ENCODE measurements around the gene AHNAK. TPM values are rescaled to one million over a fixed set of nuclear protein-coding genes. Genes with fewer than 3 reads are reported as not detected.

Gene AHNAK
- polyA plus RNA-seq, 1 experiment, result 145 TPM

- Histone ChIP-seq H3K36me3 (ENCODE audit: control insufficient read depth, insufficient read depth, low read length) (no peaks in the 10 kb centered on the region), H3K4me3 (ENCODE audit: low read depth, low read length) (no peak overlapping the region), H3K27me3 (ENCODE audit: control insufficient read depth, insufficient read depth, low read length) (no peaks in the 10 kb centered on the region)
- CTCF ChIA-PET, result no interaction called here
- DNase-seq (ENCODE audit: low read depth), result no peak
- TF ChIP-seq CTCF (IDR thresholded peaks at IDR 0.05; ENCODE audit: insufficient read depth, low read depth, low read length), result no peak
- POLR2A ChIA-PET, result no interaction called here
These were observed 75.0 kb downstream of the AHNAK start for GRCh38 chr11:62471603-62472002.

DNA sequence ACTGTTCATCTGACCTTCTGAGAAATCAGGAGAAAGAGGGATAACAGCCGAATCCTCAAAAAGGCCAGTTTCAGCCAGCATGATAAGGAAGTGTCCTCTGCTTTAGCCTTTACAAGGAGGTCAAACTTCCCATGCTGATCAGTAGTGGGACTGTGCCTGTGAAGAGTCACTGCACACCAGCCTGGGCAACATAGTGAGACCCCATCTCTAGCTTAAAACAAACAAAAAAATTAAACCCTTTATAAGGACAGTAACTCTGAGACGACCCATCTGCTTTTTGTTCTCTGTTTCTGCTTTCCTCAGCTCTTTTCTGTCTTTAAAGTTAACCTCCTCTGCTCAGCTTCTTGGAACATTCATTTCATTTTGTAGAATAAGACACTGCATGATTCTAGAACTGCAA, 78.0 kb downstream of the AHNAK start:
- no peaks in the 10 kb centered on the region for H3K36me3 ChIP-seq (ENCODE audit: control insufficient read depth, insufficient read depth, low read length)
- POLR2A ChIA-PET, result no interaction called here
- H3K4me3 ChIP-seq (ENCODE audit: low read depth, low read length), result no peak overlapping the region
- CTCF ChIA-PET, result interaction anchor here (0.6 kb wide), 2 partner anchors 46 to 74 kb away, joined by 3 to 5 read pairs; no protein-coding TSS in a partner anchor
- no peak for DNase-seq (ENCODE audit: low read depth)
- H3K27me3 ChIP-seq (ENCODE audit: control insufficient read depth, insufficient read depth, low read length), result no peaks in the 10 kb centered on the region
- no peak for TF ChIP-seq CTCF (IDR thresholded peaks at IDR 0.05; ENCODE audit: insufficient read depth, low read depth, low read length)

DNA sequence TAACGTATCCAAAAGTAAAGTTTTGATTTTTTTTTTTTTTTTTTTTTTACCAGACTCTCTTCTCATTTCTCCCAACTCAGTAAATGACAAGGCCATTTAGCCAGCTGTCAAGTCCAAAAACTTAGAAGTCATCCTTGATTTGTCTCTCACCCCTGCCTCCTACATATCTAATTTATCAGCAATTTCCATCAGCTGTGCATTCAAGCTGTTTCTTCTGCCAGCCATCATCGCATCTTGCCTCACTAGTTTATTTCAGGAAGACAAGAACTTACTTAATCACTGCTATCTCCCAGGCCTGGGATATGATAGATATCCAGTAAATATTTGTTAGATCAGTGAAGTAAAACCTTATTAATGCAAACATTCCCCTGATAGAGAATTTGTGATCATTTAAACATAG, 80.2 kb downstream of the AHNAK start:
- no peak for TF ChIP-seq CTCF (IDR thresholded peaks at IDR 0.05; ENCODE audit: insufficient read depth, low read depth, low read length)
- Histone ChIP-seq H3K27me3 (ENCODE audit: control insufficient read depth, insufficient read depth, low read length) (no peaks in the 10 kb centered on the region), H3K4me3 (ENCODE audit: low read depth, low read length) (no peak overlapping the region), H3K36me3 (ENCODE audit: control insufficient read depth, insufficient read depth, low read length) (no peaks in the 10 kb centered on the region)
- CTCF ChIA-PET, result interaction anchor here (0.7 to 1.6 kb wide), 3 partner anchors 39 to 76 kb away, joined by 3 to 4 read pairs (median 3); no protein-coding TSS in a partner anchor
- no peak for DNase-seq (ENCODE audit: low read depth)
- POLR2A ChIA-PET, result no interaction called here

GRCh38 chr11:62464655-62465054, 82.0 kb downstream of the AHNAK start:
- ChIA-PET CTCF (interaction anchor here (0.6 to 4.0 kb wide), 2 partner anchors 14 to 37 kb away, joined by 4 to 12 read pairs; no protein-coding TSS in a partner anchor), POLR2A (no interaction called here)
- DNase-seq (ENCODE audit: low read depth), result no peak
- no peak for TF ChIP-seq CTCF (IDR thresholded peaks at IDR 0.05; ENCODE audit: insufficient read depth, low read depth, low read length)
- Histone ChIP-seq H3K4me3 (ENCODE audit: low read depth, low read length) (no peak overlapping the region), H3K27me3 (ENCODE audit: control insufficient read depth, insufficient read depth, low read length) (no peaks in the 10 kb centered on the region), H3K36me3 (ENCODE audit: control insufficient read depth, insufficient read depth, low read length) (no peaks in the 10 kb centered on the region)

DNA sequence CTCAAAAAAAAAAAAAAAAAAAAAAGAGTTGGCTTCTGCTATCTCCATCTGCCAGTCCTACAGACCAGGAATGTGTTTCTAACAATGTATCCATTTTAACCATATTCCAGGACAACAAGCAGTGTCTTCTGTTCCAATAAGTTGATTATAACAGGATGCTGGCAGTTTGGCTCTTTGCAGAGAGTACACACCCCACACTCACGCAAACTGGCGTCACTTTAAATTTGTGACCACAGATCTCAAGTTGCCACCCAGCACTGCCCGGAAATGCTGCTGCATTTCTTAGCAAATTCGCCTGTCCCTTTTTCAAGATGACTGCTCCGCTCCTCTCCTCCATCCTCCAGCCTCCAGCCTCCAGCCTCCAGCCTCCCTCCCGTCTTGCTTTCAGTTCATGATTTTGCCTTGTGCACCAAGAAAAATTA, 83.5 kb downstream of the AHNAK start:
- Histone ChIP-seq H3K27me3 (ENCODE audit: control insufficient read depth, insufficient read depth, low read length) (no peaks in the 10 kb centered on the region), H3K36me3 (ENCODE audit: control insufficient read depth, insufficient read depth, low read length) (no peaks in the 10 kb centered on the region), H3K4me3 (ENCODE audit: low read depth, low read length) (no peak overlapping the region)
- ChIA-PET CTCF (interaction anchor here (0.6 to 4.0 kb wide), 7 partner anchors 12 to 97 kb away, joined by 3 to 12 read pairs (median 5); no protein-coding TSS in a partner anchor), POLR2A (interaction anchor here (0.7 kb wide), 1 partner anchor 20 kb away, joined by 19 read pairs; no protein-coding TSS in a partner anchor)
- no peak for TF ChIP-seq CTCF (IDR thresholded peaks at IDR 0.05; ENCODE audit: insufficient read depth, low read depth, low read length)
- no peak for DNase-seq (ENCODE audit: low read depth)
